HG03060 (cell line): ENCODE measurements around the gene UQCR10.

ENCODE experiments used
- ATAC-seq: cut with Tn5 transposase; IDR thresholded peaks from one replicate; pipeline ENCODE4 v1.9.1; 2021; ENCODE audit warnings: low read depth, moderate number of reproducible peaks; ENCODE audit not compliant: unreplicated experiment

The UQCR10 gene

GRCh38 chr22:29767171-29768051 is at the start of gene UQCR10:
TSS of gene UQCR10 (plus strand) at chr22:29767369. CDS start at chr22:29767399, 30 bp downstream.
- peak; percentile 49 for ATAC-seq

- no peak for ATAC-seq
Observed at GRCh38 chr22:29717789-29718188, 49.4 kb upstream of the UQCR10 start.

GRCh38 chr22:29718949-29719898 is 47.9 kb upstream of the UQCR10 start:
- ATAC-seq: no peak

- no peak for ATAC-seq
Observed at GRCh38 chr22:29719899-29720645, 47.1 kb upstream of the UQCR10 start, which contains the start of gene CABP7. TSS of gene CABP7 (plus strand) at chr22:29720003. CDS start at chr22:29720425, 422 bp downstream.

GRCh38 chr22:29720811-29721323 is 46.3 kb upstream of the UQCR10 start:
- ATAC-seq: no peak

GRCh38 chr22:29722151-29722550 is 45.0 kb upstream of the UQCR10 start:
- no peak for ATAC-seq

- no peak for ATAC-seq
Observed at GRCh38 chr22:29722587-29722986, 44.6 kb upstream of the UQCR10 start.

GRCh38 chr22:29723766-29724165 is 43.4 kb upstream of the UQCR10 start:
- ATAC-seq: no peak

- ATAC-seq: no peak
Observed at GRCh38 chr22:29724843-29725242, 42.3 kb upstream of the UQCR10 start.

GRCh38 chr22:29726106-29726505 is 41.1 kb upstream of the UQCR10 start:
- no peak for ATAC-seq

- no peak for ATAC-seq
Observed at GRCh38 chr22:29726512-29727130, 40.5 kb upstream of the UQCR10 start.

- ATAC-seq: no peak
Observed at GRCh38 chr22:29727131-29727523, 40.0 kb upstream of the UQCR10 start.

GRCh38 chr22:29729161-29729560 is 38.0 kb upstream of the UQCR10 start:
- no peak for ATAC-seq

GRCh38 chr22:29731058-29731850 is 35.9 kb upstream of the UQCR10 start:
- ATAC-seq: no peak

GRCh38 chr22:29732883-29733282 is 34.3 kb upstream of the UQCR10 start:
- ATAC-seq: no peak

GRCh38 chr22:29733362-29734201 is 33.6 kb upstream of the UQCR10 start:
- ATAC-seq: no peak

GRCh38 chr22:29734406-29734805 is 32.8 kb upstream of the UQCR10 start:
- ATAC-seq: no peak

GRCh38 chr22:29734838-29735237 is 32.3 kb upstream of the UQCR10 start:
- ATAC-seq: no peak
